Tibial artery (tissue), 4 donors: ENCODE measurements around the gene STRIP2.

Experiments
- DNase-seq, 2 donors: peaks; one replicate each; pipeline ENCODE4 v3.0.0-alpha.2; 2019
- H3K27ac ChIP-seq, 2 donors: fragments of 200-600 bp; sonication (generic) in 1 of 2; 1 replicate in 1 of 2; 2 replicates in 1 of 2; pipeline ENCODE4 v1.5.1; 2018 to 2019; ENCODE audit warnings: mild to moderate bottlenecking in 1 of 2
- H3K27me3 ChIP-seq, 2 donors: fragments of 200-600 bp; sonication (generic) in 1 of 2; one replicate each; pipeline versions ENCODE4 v1.5.1 to v1.6.0; 2016 to 2019
- H3K36me3 ChIP-seq, 3 donors: fragments of 200-600 bp; sonication (generic) in 2 of 3; one replicate each; pipeline ENCODE4 v1.5.1; 2016 to 2019; ENCODE audit warnings: mild to moderate bottlenecking in 2 of 3
- H3K4me1 ChIP-seq, 4 donors: fragments of 200-600 bp; sonication (generic) in 2 of 4; 1 replicate in 3 of 4; 2 replicates in 1 of 4; pipeline ENCODE4 v1.5.1; 2016 to 2019
- H3K4me3 ChIP-seq, 2 donors: fragments of 200-600 bp; sonication (generic) in 1 of 2; 1 replicate in 1 of 2; 2 replicates in 1 of 2; pipeline ENCODE4 v1.5.1; 2018 to 2019; ENCODE audit warnings: mild to moderate bottlenecking in 2 of 2
- H3K9me3 ChIP-seq, 3 donors: fragments of 200-600 bp; sonication (generic) in 1 of 3; one replicate each; pipeline ENCODE4 v1.5.1; 2016 to 2019
- CTCF ChIP-seq, 2 experiments: fragments of 200-600 bp in 1 of 2; fragments of 450-650 bp in 1 of 2; IDR thresholded peaks; one replicate each; pipeline ENCODE4 v1.5.1; 2017 to 2019; ENCODE audit warnings: antibody characterized with exemption in 2 of 2, mild to moderate bottlenecking in 1 of 2, moderate library complexity in 1 of 2
- intact Hi-C: fragments of 100-400 bp; cut with DNase I; formaldehyde crosslinking; loops from one replicate; pipeline ENCODE4 v1.15.0; 2023; ENCODE audit warnings: low total_unique reads

The STRIP2 gene

GRCh38 chr7:129426482-129426881 is 7.8 kb upstream of the STRIP2 start:
- no peak overlapping the region for H3K27ac ChIP-seq
- H3K9me3 ChIP-seq, result no peaks in the 10 kb centered on the region
- H3K27me3 ChIP-seq, result peaks cover 0 to 4% of the 10 kb centered on the region in 2 donors
- no peak overlapping the region for H3K4me3 ChIP-seq
- H3K4me1 ChIP-seq, result peaks cover 0 to 4% (median 0%) of the 10 kb centered on the region in 4 donors
- intact Hi-C loops, result no loop called here
- TF ChIP-seq CTCF (IDR thresholded peaks at IDR 0.05), result no peak
- DNase-seq, result no peak
- H3K36me3 ChIP-seq, result peaks cover 23 to 25% (median 24%) of the 10 kb centered on the region in 3 donors

- no peaks in the 10 kb centered on the region for H3K9me3 ChIP-seq
- H3K27me3 ChIP-seq, result peaks cover 0 to 4% of the 10 kb centered on the region in 2 donors
- no peak for TF ChIP-seq CTCF (IDR thresholded peaks at IDR 0.05)
- H3K4me3 ChIP-seq, result no peak overlapping the region
- H3K36me3 ChIP-seq, result peaks cover 23 to 25% (median 24%) of the 10 kb centered on the region in 3 donors
- DNase-seq, result no peak
- no peak overlapping the region for H3K27ac ChIP-seq
- H3K4me1 ChIP-seq, result no peaks in the 10 kb centered on the region
- intact Hi-C loops, result no loop called here
These were observed 6.6 kb upstream of the STRIP2 start for GRCh38 chr7:129427526-129428045.

- Histone ChIP-seq H3K4me3 (no peak overlapping the region), H3K27ac (no peak overlapping the region), H3K27me3 (peaks cover 0 to 8% of the 10 kb centered on the region in 2 donors), H3K9me3 (no peaks in the 10 kb centered on the region), H3K4me1 (peaks cover 0 to 17% (median 12%) of the 10 kb centered on the region in 4 donors), H3K36me3 (peaks cover 1 to 8% (median 4%) of the 10 kb centered on the region in 3 donors)
- intact Hi-C loops, result no loop called here
- no peak for TF ChIP-seq CTCF (IDR thresholded peaks at IDR 0.05)
- DNase-seq, result no peak
These were observed 2.2 kb upstream of the STRIP2 start for GRCh38 chr7:129431911-129432643.

- H3K27me3 ChIP-seq, result peaks cover 0 to 8% of the 10 kb centered on the region in 2 donors
- intact Hi-C loops, result no loop called here
- peak overlapping the region; percentile 60 to 68 for H3K4me3 ChIP-seq
- no peak for DNase-seq
- peak overlapping the region; percentile 11 to 44 for H3K27ac ChIP-seq
- H3K9me3 ChIP-seq, result no peaks in the 10 kb centered on the region
- no peak for TF ChIP-seq CTCF (IDR thresholded peaks at IDR 0.05)
- H3K4me1 ChIP-seq, result peaks cover 0 to 17% (median 12%) of the 10 kb centered on the region in 4 donors
- H3K36me3 ChIP-seq, result no peaks in the 10 kb centered on the region
These were observed 565 bp downstream of the STRIP2 start for GRCh38 chr7:129434675-129435318.

GRCh38 chr7:129435414-129435829 is 1.2 kb downstream of the STRIP2 start:
- Histone ChIP-seq H3K9me3 (no peaks in the 10 kb centered on the region), H3K27me3 (peaks cover 0 to 8% of the 10 kb centered on the region in 2 donors), H3K27ac (no peak overlapping the region), H3K4me1 (peaks cover 0 to 17% (median 12%) of the 10 kb centered on the region in 4 donors), H3K4me3 (peak overlapping the region in 1 of 2 donors; percentile 68), H3K36me3 (no peaks in the 10 kb centered on the region)
- no peak for DNase-seq
- intact Hi-C loops, result no loop called here
- TF ChIP-seq CTCF (IDR thresholded peaks at IDR 0.05), result no peak
